ENCODE results near the gene EXOC4. TPM values are rescaled to one million over a fixed set of nuclear protein-coding genes. Genes with fewer than 3 reads are reported as not detected.

Gene EXOC4
- total RNA-seq, 1 experiment from 2014 or later = 75.8 TPM

DNA sequence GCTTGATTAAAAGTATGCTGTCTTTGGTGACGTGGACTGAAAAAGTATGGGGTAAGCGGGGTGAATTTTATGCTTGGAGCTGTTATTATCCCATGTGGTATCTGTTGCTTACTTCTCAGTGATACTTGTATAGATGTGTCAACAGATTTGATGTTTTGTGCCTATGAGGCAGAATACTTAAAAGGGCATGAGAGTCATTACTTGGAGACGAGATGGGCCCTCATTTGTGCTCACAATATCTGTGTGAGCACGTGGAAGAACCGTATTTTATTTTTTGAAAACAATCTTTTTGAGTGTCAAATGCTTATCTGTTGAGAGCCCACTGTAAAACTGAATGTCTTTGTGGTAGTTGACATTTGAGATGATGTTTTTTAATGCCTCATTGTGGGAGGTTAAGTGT is 281.9 kb downstream of the EXOC4 start:
- no CpG with 5 or more reads among the region's 5 CpGs for WGBS (ENCODE audit: extremely low coverage, insufficient read length, low lambda C conversion rate)
- no peak overlapping the region for H2BK5ac ChIP-seq (ENCODE audit: insufficient read length, low read length)
- no peak overlapping the region for H2BK20ac ChIP-seq (ENCODE audit: low read depth, low read length, poor library complexity, severe bottlenecking)
- no peak overlapping the region for H3K18ac ChIP-seq (ENCODE audit: insufficient read length, low read depth, low read length)
- Mint-ChIP-seq H3K4me3 (no peak overlapping the region), H3K27me3 (ENCODE audit: low read depth) (no peaks in the 10 kb centered on the region), H3K27ac (peak overlapping the region in 1 of 3 experiments; percentile 58; a peak in 2 of 7 replicates), H3K4me1 (peaks cover 16 to 24% of the 10 kb centered on the region in 2 experiments), H3K9me3 (no peaks in the 10 kb centered on the region), H3K36me3 (ENCODE audit: insufficient read depth in 1 of 3, low read depth in 3 of 3) (peaks cover 0 to 2% (median 0%) of the 10 kb centered on the region in 3 experiments; a peak in 1 of 7 replicates)
- H3K27ac ChIP-seq (ENCODE audit: insufficient read length, low read depth, low read length) = no peak overlapping the region
- H3K4me2 ChIP-seq (ENCODE audit: insufficient read depth, insufficient read length, low read length) = no peak overlapping the region
- H3K79me1 ChIP-seq (ENCODE audit: insufficient read depth, low read depth, low read length, poor library complexity, severe bottlenecking) = no peaks in the 10 kb centered on the region
- TF ChIP-seq, protein P1, sequence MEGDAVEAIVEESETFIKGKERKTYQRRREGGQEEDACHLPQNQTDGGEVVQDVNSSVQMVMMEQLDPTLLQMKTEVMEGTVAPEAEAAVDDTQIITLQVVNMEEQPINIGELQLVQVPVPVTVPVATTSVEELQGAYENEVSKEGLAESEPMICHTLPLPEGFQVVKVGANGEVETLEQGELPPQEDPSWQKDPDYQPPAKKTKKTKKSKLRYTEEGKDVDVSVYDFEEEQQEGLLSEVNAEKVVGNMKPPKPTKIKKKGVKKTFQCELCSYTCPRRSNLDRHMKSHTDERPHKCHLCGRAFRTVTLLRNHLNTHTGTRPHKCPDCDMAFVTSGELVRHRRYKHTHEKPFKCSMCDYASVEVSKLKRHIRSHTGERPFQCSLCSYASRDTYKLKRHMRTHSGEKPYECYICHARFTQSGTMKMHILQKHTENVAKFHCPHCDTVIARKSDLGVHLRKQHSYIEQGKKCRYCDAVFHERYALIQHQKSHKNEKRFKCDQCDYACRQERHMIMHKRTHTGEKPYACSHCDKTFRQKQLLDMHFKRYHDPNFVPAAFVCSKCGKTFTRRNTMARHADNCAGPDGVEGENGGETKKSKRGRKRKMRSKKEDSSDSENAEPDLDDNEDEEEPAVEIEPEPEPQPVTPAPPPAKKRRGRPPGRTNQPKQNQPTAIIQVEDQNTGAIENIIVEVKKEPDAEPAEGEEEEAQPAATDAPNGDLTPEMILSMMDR (conservative IDR thresholded peaks at IDR 0.05) = no peak
- H2BK15ac ChIP-seq (ENCODE audit: low read depth, low read length) = no peak overlapping the region
- no peak overlapping the region for H3K14ac ChIP-seq (ENCODE audit: insufficient read depth, low read length)
- no peaks in the 10 kb centered on the region for H3K23me2 ChIP-seq (ENCODE audit: insufficient read length, low read depth, low read length, poor library complexity, severe bottlenecking)
- H3K4me1 ChIP-seq (ENCODE audit: insufficient read depth, low read length) = no peaks in the 10 kb centered on the region
- no peak overlapping the region for H3K56ac ChIP-seq (ENCODE audit: insufficient read length, low read depth, low read length)
- H4K5ac ChIP-seq (ENCODE audit: insufficient read length, low read depth, low read length) = no peak overlapping the region
- H3K9me3 ChIP-seq (ENCODE audit: control insufficient read depth, low read depth, low read length) = no peaks in the 10 kb centered on the region
- DNase-seq = no peak
- H3K27me3 ChIP-seq (ENCODE audit: insufficient read depth, low read length) = no peaks in the 10 kb centered on the region
- no peak overlapping the region for H3K23ac ChIP-seq (ENCODE audit: insufficient read length, low read depth, low read length)
- H3K79me2 ChIP-seq (ENCODE audit: insufficient read depth, low read length) = no peaks in the 10 kb centered on the region
- no peaks in the 10 kb centered on the region for H4K20me1 ChIP-seq (ENCODE audit: control insufficient read depth, insufficient read depth, insufficient read length)
- no peak overlapping the region for H3K9ac ChIP-seq (ENCODE audit: extremely low read depth, insufficient read length, low read length)
- H3K4ac ChIP-seq (ENCODE audit: low read depth, low read length) = no peak overlapping the region
- no peak overlapping the region for H4K91ac ChIP-seq (ENCODE audit: insufficient read length, low read depth, low read length)
- H2BK120ac ChIP-seq (ENCODE audit: low read depth, low read length, poor library complexity, severe bottlenecking) = no peak overlapping the region
- H2AFZ ChIP-seq (ENCODE audit: low read length) = no peak overlapping the region
- no peak overlapping the region for H3T11ph ChIP-seq (ENCODE audit: low read length)
- no peak overlapping the region for H2BK12ac ChIP-seq (ENCODE audit: insufficient read length, low read depth, low read length)
- H4K8ac ChIP-seq (replicated peaks; ENCODE audit: insufficient read length, low read depth, low read length) = no peak overlapping the region
- no peak overlapping the region for H2AK5ac ChIP-seq (ENCODE audit: insufficient read length, low read length)
